Fibroblast of pulmonary artery (primary cell): ENCODE results near the gene CD70.
"Not testable (repeated sequence)": the region's sequence is repeated elsewhere in the genome, so short reads cannot be mapped to it uniquely, and the experiment has no call there.

Experiments
- DNase-seq: peaks from one replicate; pipeline ENCODE4 v3.0.0-alpha.2; 2010; ENCODE audit warnings: low read depth
- H3K4me3 ChIP-seq: replicated peaks from 2 replicates; pipeline ENCODE4 v1.5.1; 2011; ENCODE audit warnings: low read depth, mild to moderate bottlenecking, control low read depth, low read length, moderate library complexity
- TF ChIP-seq, protein P1 (sequence below): IDR thresholded peaks from 2 replicates; pipeline ENCODE4 v1.5.1; 2011; ENCODE audit warnings: mild to moderate bottlenecking, control low read depth, low read length, inconsistent platforms; ENCODE audit errors: missing control alignments

The CD70 gene

DNA sequence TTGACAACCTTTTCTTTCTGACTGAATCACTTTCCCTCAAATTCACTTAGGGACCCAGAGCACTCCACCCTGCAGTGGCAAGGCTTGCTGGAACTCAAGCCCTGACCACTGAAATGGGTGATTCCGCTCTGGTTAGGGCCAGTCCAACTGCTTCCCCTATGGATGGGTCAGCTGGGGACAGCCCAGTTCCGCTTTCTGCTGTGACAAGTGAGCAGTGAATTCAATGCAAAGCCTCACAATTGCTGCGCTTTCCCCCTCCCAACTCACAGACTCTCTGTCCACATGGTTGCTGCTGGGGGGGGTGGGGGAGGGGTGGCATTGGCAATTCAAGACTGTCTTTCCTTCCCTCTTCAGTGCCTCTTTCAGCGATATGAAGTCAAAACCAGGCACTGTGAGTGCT, 18.7 kb downstream of the CD70 start:
- TF ChIP-seq, protein P1, sequence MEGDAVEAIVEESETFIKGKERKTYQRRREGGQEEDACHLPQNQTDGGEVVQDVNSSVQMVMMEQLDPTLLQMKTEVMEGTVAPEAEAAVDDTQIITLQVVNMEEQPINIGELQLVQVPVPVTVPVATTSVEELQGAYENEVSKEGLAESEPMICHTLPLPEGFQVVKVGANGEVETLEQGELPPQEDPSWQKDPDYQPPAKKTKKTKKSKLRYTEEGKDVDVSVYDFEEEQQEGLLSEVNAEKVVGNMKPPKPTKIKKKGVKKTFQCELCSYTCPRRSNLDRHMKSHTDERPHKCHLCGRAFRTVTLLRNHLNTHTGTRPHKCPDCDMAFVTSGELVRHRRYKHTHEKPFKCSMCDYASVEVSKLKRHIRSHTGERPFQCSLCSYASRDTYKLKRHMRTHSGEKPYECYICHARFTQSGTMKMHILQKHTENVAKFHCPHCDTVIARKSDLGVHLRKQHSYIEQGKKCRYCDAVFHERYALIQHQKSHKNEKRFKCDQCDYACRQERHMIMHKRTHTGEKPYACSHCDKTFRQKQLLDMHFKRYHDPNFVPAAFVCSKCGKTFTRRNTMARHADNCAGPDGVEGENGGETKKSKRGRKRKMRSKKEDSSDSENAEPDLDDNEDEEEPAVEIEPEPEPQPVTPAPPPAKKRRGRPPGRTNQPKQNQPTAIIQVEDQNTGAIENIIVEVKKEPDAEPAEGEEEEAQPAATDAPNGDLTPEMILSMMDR = no peak
- no peak overlapping the region for H3K4me3 ChIP-seq
- no peak for DNase-seq

GRCh38 chr19:6571167-6571566, 19.8 kb downstream of the CD70 start:
- TF ChIP-seq, protein P1 = no peak

GRCh38 chr19:6570764-6571163, 20.2 kb downstream of the CD70 start:
- TF ChIP-seq, protein P1 = no peak
- no peak overlapping the region for H3K4me3 ChIP-seq
- no peak for DNase-seq

More at GRCh38 chr19:6571167-6571566, 19.8 kb downstream of the CD70 start:
- H3K4me3 ChIP-seq = no peak overlapping the region
- DNase-seq = no peak

GRCh38 chr19:6568816-6569215, 22.1 kb downstream of the CD70 start:
- DNase-seq = no peak
- TF ChIP-seq, protein P1 = no peak
- H3K4me3 ChIP-seq = no peak overlapping the region

GRCh38 chr19:6568010-6568526, 22.9 kb downstream of the CD70 start:
- DNase-seq = no peak
- no peak overlapping the region for H3K4me3 ChIP-seq
- TF ChIP-seq, protein P1 = no peak

DNA sequence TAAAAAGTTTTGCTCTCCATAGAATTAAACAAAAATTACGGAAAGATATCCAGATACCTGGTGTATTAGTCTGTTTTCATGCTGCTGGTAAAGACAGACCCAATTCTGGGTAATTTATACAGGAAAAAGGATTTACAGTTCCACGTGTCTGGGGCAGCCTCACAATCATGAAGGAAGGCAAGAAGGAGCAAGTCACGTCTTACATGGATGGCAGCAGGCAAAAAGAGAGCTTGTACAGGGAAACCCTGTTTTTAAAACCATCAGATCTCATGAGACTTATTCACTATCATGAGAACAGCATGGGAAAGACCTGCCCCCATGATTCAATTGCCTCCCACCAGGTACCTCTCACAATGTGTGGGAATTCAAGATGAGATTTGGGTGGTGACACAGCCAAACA, 24.2 kb downstream of the CD70 start:
- not testable (repeated sequence) for H3K4me3 ChIP-seq, DNase-seq

DNA sequence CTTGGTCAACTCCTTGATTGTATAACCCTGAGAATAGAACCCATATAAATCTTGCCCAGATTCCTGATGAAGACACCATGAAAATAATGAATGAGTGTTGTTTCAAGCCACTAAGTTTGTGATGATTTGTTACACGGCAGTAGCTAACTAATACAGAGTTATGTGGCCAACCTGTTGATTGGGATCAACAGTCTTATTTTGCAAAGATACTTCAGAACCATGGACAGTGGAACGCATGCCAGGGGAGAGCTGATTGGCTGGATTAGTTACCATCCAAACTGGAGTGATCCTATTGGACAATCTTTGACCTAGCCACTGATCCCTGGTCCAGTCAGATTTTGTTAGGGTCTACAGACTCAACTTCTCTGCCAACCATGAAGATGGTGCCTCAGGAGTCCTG, 26.6 kb downstream of the CD70 start:
- TF ChIP-seq, protein P1 = no peak
- no peak overlapping the region for H3K4me3 ChIP-seq

DNA sequence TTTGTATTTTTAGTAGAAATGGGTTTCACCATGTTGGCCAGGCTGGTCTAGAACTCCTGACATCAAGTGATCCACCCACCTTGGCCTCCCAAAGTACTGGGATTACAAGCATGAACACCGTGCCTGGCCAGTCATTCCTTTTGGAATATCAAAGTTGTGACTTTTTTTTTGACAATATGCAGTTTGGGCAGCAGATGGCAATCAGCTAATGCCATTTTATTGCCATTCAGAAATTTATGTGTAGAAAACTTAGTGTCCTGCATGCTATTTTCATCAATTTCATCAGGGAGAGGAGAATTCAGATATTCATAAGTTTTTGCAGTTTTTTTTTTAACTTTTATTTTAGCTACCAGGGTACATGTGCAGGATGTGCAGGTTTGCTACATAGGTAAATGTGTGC, 28.5 kb downstream of the CD70 start:
- DNase-seq, H3K4me3 ChIP-seq: not testable (repeated sequence)

More for the DNA sequence above, 26.6 kb downstream of the CD70 start:
- peak; percentile 34 for DNase-seq
